ENCODE measurements around the gene ASB12.

Gene ASB12

GRCh38 chrX:64186974-64187761 is 43.2 kb downstream of the ASB12 start:
- DNase-seq = no peak

GRCh38 chrX:64184396-64184795 is 46.0 kb downstream of the ASB12 start:
- no peak for DNase-seq

GRCh38 chrX:64182208-64182607 is 48.2 kb downstream of the ASB12 start:
- DNase-seq = no peak

- peak; percentile 1 for DNase-seq
These were observed 53.5 kb downstream of the ASB12 start for GRCh38 chrX:64176876-64177275.
